ENCODE data around the gene HAPLN1.

The HAPLN1 gene

DNA sequence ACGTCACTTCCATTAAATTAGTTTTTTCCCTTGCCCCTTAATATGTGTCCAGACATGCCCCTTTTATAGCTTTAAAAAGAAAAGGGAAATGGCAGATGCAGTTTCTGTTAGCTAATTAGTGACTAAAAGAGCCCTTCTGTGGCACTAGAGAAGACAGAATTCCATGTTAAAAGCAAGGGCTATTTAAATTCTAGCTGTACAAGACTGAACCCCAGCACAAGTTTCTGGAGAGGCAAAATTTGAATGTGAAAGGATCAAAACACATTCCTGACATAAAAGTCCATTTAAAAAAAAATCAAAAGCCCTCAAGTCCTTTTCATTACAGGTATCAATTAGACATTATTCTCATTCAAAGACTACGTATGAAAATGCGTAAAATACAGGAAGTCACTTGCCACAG lies 78.7 kb downstream of the HAPLN1 start:
- no peak for DNase-seq (ENCODE audit: low read depth)

DNA sequence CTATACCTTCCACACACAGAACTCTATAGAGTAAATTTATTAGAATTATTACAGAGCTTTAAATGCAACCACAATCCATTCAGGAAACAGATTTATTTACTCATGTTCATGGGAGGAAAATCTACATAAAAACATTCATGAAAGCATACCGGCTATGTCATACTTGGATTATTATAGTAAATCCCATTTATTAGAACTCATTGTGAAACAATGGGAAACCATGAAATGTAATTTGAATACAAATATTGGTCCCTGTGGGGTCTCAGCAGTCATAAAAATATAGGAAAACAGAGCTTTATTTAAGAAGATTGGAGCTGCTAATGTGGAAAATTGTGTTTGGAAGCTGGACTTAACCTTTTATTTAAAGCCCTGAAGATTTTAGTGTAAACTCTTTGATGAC lies 80.7 kb downstream of the HAPLN1 start:
- no peak for DNase-seq (ENCODE audit: low read depth)

DNA sequence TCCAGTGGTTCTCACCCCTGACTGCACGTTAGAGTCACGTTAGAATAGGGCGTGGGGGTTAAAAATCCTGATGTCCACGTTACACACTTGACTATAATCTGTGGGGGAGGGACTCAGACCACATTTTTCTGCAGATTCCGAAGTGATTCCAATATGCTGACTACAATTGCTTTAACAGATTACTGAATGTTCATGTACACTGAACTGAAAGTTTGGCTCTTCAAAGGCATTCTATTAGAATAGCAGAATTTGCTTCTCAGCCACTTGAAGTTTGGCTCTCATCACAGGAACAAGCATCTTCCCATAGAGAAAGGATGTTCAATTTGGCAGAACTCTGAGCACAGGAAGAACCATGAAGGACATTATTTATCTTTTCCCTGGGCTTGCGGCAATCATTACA lies 84.5 kb downstream of the HAPLN1 start:
- DNase-seq (ENCODE audit: low read depth): no peak

DNA sequence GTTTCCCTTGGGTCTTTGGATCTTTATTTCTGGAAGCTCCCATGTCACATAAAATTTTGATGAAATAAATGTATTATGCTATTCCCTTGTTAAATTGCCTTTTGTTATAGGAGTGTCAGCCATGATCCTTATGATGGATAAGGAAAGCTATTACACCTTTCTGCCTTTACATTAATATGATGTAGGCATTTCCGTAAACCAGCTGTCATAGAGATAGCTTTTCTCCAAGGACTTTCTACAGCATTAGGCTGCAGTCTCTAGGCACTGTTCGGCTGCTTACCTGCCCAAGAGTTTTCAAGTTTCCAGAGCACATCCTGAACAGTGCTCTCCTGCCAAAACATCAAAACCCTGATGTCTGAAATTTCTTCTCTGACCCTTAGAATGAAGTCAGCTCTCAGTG lies 87.4 kb downstream of the HAPLN1 start:
- no peak for DNase-seq (ENCODE audit: low read depth)

DNA sequence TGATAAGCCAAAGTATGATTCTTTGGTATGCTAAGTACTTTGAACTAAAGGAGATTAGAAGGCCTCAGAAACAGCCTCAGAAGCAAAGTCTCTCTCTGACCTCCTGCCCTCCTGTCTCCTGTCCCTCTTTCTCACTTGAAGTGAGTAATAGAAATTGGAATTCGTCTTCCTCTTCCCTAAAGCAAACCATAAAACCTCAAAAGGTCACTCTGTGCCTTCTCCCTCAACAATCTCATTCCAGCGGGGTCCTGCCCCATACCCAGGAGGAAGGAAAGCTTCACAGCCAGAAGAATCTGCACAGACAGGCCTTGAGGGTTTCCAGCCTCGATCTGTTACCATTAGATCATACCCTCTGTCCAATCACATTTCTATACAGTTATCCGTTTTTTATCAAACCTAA lies 87.8 kb downstream of the HAPLN1 start:
- no peak for DNase-seq (ENCODE audit: low read depth)

DNA sequence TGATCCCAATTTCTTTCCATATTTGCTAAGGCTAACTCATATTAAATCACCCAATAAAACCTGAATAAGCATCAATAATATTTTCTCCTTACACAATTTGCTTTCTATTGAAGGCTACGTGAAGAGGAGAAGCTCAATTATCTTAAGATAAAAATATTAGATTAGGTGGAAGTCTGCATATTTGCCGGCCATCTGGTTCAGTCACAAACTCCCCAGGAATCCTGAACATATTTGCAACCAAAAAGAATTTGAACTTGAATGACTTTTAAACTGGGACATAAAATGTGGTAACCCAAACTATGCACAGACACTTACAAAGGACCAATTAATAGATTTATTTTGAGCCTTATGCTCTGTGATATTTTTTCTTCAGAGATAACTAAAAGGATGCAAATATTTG lies 92.3 kb downstream of the HAPLN1 start:
- no peak for DNase-seq (ENCODE audit: low read depth)

DNA sequence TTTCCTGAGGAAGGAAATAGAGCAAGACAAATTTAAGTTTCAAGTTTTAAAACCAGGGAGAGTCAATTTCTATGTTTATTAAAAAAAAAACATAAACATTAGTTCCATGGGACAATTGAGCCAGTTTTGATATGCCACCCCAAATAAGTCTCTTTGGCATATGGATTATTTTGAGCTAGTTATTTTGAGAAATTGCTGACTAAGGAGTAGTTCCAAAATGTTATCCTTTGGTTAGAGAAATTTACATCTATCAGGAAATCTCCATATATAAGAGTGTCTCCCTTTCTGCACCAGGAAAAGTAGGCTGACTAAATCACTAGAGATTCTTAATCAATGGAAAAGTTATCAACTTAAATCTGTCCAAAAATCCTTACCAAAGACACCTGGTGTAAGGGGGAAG lies 105.8 kb downstream of the HAPLN1 start:
- DNase-seq (ENCODE audit: low read depth): no peak

DNA sequence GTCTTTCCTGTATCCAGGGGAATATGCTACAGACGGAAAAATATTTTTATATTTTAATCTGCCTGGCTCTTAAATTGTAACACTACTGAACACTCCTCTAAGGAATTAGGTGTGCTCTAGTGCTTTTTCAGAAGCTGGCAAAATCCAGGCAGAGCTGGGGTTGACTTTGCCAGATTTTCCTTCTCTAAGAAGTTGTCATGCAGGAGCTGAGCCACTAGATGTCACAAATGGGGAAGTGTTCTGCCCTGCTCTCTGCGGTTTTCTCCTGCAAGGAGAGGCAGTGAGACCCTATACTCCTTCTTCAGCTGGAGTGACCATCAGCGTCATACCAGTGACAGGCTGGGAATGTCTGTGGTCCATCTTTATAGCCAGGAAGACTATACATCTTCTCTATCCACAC lies 112.5 kb downstream of the HAPLN1 start:
- no peak for DNase-seq (ENCODE audit: low read depth)

DNA sequence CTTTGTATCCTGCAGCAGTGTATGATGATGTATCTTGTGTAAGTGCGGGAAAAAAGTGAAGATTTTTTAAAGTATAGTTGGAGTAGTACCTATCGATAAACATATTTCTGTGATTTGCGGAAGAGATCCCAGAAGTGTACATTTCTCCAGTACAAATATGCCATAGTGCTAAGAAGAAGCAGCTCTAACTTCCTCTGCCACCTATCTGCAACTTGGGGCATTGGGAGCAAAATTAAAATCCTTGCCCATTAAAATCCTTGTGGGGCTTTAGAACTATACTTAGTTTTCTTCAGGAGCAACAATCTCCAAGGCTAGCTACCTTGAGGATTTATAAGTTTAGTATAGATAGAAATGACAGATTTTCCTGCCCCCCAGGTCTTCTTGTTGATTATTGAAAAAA lies 125.4 kb downstream of the HAPLN1 start:
- no peak for DNase-seq (ENCODE audit: low read depth)

DNA sequence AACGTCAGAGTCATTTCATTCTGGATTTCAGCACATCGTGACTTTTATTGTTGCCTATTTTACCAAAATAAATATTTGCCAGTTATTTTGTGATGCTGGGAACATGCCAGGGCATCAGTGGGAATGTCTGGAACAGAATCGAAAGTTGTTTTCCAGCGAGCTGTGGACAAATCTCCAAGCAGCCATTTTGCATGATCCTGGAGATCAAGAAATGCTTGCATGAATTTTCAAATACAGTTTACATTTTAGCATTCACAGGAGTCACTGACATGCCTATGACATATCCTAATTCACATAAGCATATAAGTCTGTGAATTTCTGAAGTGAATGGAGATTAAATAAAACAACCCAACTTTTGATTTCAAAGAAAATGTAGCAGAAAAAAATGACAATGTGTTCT lies 129.7 kb downstream of the HAPLN1 start:
- DNase-seq (ENCODE audit: low read depth): no peak

DNA sequence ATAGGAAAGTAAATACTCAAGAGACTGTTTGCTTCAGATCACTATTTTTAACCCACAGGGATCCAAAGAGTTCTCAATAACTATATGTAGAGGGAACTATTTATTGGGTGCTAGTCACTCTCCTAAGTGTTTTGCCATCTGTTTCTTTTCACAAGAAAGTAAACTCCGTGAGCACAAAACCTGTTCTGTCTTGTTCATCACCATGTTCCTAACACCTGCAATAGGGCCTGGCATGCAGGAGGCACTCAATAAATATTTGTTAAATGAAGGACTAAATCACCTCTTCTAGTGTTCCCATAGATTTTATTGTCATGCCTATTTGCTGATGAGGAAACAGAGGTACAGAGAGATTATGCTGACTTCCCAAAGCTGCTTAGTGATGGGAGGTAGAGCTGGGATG lies 130.9 kb downstream of the HAPLN1 start:
- DNase-seq (ENCODE audit: low read depth): no peak
